Fibroblast of villous mesenchyme (primary cell): ENCODE results near the gene NUMB. TPM values are rescaled to one million over a fixed set of nuclear protein-coding genes. Genes with fewer than 3 reads are reported as not detected.

Experiments
- DNase-seq: peaks from one replicate; pipeline ENCODE4 v3.0.0-alpha.2; 2010; ENCODE audit warnings: low read depth
- H3K4me3 ChIP-seq: 2 replicates; pipeline ENCODE4 v1.5.1; 2011; ENCODE audit warnings: low read depth, mild to moderate bottlenecking, low read length
- CTCF ChIP-seq: IDR thresholded peaks from 2 replicates; pipeline ENCODE4 v1.5.1; 2012; ENCODE audit warnings: low read depth, mild to moderate bottlenecking, low read length; ENCODE audit not compliant: insufficient read depth
- total RNA-seq: library from RNA; depleted of rRNA; stranded (reverse); fragments of >200 nt; gene quantifications from 2 replicates; pipeline ENCODE4 v1.2.3, GENCODE V29; 2012

Gene NUMB
- total RNA-seq, 1 donor = 35.4 TPM

GRCh38 chr14:73381380-73382013 lies 76.8 kb downstream of the NUMB start:
- H3K4me3 ChIP-seq = no peak overlapping the region
- TF ChIP-seq CTCF = no peak
- DNase-seq = no peak

GRCh38 chr14:73376585-73376984 lies 81.8 kb downstream of the NUMB start:
- DNase-seq = no peak
- TF ChIP-seq CTCF = no peak
- no peak overlapping the region for H3K4me3 ChIP-seq

- TF ChIP-seq CTCF = no peak
- H3K4me3 ChIP-seq = no peak overlapping the region
- DNase-seq = no peak
These were observed 82.5 kb downstream of the NUMB start for GRCh38 chr14:73375861-73376260.

GRCh38 chr14:73374218-73374617 lies 84.1 kb downstream of the NUMB start:
- TF ChIP-seq CTCF = no peak
- no peak for DNase-seq
- H3K4me3 ChIP-seq = no peak overlapping the region

- H3K4me3 ChIP-seq = no peak overlapping the region
- no peak for TF ChIP-seq CTCF
- DNase-seq = no peak
These were observed 85.8 kb downstream of the NUMB start for GRCh38 chr14:73372529-73372928.

GRCh38 chr14:73370561-73370960 lies 87.8 kb downstream of the NUMB start:
- no peak for DNase-seq
- H3K4me3 ChIP-seq = no peak overlapping the region
- no peak for TF ChIP-seq CTCF

- no peak for TF ChIP-seq CTCF
- H3K4me3 ChIP-seq = no peak overlapping the region
- DNase-seq = no peak
These were observed 88.9 kb downstream of the NUMB start for GRCh38 chr14:73369428-73369827.
